Measurements from ENCODE around the gene ACTL6B. TPM values are rescaled to one million over a fixed set of nuclear protein-coding genes. Genes with fewer than 3 reads are reported as not detected.

ACTL6B gene
- total and polyA plus RNA-seq, 9 of the 15 experiments (the other 6 are each of a cell fraction or from before 2014, with no cell fraction given): not detected

- TF ChIP-seq THRB (CRISPR knock-in tag; conservative IDR thresholded peaks at IDR 0.05) (no peak), CBFB (CRISPR knock-in tag; IDR thresholded peaks at IDR 0.05) (no peak), SIN3A (IDR thresholded peaks at IDR 0.05; ENCODE audit: borderline replicate concordance in 2 of 2, control insufficient read depth in 1 of 2, low read depth in 2 of 2, low read length in 2 of 2) (peak; percentile 77 to 85; a peak in 2 of 4 replicates), MXI1 (IDR thresholded peaks at IDR 0.05; ENCODE audit: low read depth, low read length) (peak; percentile 92), ZBTB40 (IDR thresholded peaks at IDR 0.05) (peak; percentile 80), ZBTB40 (CRISPR knock-in tag; IDR thresholded peaks at IDR 0.05) (no peak), E4F1 (CRISPR knock-in tag; IDR thresholded peaks at IDR 0.05; ENCODE audit: borderline replicate concordance) (no peak), ZNF740 (CRISPR knock-in tag; IDR thresholded peaks at IDR 0.05) (peak; percentile 56; the same call in 1 of the 2 replicates), ZNF740 (tag; IDR thresholded peaks at IDR 0.05) (peak in 1 of 2 experiments; percentile 68; a peak in 1 of 4 replicates), RFX1 (IDR thresholded peaks at IDR 0.05) (peak; percentile 97), ZNF224 (CRISPR knock-in tag; IDR thresholded peaks at IDR 0.05) (no peak)
Measured at GRCh38 chr7:100675581-100676350, 19.5 kb upstream of the ACTL6B start (continued).

Measured in K562 (cell line).